Right forelimb (tissue), 1 donor: ENCODE results near the gene PCK1.

Experiments
- DNase-seq: peaks from one replicate; pipeline ENCODE4 v3.0.0-alpha.2; 2018

Gene PCK1

DNA sequence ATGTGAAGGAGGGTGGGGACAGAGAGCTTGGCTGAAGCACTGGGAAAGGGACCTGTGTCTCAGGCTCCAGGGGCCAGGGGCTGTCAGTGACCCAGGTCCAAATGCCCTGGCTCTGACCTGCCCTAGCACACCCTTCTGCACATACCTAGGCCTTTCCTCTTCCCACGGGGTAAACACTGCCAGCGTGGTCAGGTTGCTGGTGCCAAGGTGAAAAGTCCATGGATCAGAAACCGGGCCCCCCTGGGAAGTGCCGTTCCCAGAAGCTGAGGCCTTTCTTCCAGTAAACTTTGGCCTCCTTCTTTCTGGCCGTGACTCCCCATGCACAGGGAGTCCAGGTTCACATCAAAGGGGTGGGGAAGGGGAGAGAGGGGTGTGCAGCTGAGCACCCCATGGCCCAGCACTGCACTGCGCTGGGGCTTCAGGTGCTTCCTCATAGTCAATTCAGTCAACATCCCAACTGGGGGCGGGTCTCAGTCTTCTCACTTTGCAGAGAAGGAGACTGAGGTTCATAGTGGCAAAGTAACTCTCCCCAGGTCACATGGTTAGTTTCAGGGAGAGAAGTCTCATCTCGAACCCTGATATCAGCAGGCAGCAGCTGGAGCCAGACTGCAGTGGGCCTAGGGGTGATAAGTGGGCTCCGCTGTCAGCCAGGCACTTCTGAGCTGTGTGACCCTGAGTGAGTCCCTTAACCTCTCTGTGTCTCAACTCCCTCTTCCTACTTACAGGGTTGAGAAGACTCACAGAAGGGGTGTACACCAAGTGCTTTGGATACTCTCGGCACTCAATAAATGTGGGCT, 17.0 kb downstream of the PCK1 start:
- no peak for DNase-seq

DNA sequence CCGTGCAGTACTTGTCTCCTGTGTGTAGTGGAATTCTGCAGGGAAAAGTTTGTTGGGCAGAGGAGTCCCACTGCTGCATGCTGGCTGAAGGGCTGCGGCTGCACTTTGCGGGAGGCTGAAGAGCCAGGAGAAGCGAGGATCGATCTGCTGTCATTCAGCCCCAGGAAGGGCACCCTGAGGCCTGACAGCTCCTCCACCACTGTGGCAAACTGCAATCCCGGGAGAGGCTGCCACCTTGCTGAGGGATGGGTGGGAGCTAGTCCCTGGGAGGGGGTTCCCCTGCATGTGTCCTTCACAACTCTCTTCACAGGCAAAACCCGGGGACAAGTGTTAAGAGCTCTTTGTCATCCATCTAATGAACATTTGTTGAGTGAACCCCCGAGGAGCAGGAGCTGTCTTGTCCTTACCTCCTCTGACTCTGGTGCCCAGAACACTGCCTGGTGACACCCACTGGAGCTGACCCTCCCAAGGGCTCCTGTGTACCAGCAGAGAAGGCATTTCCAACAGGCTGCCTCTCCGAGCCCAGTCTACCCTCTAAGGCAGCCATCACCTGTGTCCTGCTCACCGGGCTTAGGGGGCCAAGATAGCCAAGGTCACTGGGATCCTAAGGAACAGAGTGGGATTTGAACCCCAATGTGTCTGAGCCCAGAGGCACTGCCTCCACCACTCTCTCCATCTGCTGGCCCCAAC, 17.7 kb downstream of the PCK1 start:
- DNase-seq = no peak

DNA sequence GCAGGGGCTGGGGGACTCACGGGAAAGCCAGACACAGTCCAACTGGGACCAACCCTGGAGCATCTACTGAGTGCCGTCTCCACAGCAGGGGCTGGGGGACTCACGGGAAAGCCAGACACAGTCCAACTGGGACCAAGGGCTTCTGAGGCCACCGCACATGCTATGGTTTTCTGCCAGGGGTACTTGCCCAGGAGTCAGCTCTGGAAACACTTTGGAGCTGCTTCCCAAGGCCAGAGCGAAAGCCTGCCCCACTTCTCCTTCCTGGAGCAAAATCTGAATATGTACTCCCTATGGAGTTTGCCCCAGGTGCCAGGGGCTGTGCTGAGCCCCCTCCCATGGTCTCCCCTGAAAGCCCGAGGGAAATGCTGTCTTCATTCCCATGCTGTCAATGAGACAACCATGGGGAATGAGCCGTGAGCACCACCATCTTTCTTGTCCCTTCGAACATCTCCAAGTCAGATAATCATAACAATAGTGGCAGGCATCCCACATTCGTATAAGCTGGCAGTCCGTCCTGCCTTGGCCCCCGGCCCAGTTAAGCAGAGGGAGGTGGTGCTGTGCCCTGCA, 18.5 kb downstream of the PCK1 start:
- DNase-seq = no peak

DNA sequence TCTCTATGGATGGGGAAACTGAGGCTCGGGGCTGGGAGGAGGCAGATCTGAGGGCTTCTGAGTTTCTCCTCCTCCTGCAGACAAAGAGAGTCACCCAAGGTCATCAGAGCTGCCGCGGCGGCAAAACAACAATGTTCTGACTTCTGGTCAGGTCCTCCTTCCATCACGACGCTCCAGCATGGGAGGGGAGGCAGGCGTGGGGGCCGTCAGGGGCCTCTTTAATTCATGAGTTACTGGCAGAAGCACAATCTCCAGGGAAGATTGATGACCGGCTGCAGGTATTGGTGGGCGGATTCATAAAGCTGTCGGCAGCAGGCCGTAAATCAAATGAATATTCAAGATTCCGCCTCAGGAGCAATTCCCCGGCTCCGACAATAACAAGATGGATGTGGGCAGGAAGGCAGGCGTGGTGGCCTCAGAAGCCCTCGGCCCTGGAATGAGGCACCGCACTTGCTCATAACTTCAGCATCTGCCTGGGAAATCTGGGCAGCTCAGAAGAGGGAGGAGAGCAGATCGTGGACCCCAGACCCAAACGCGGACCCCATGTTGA, 19.1 kb downstream of the PCK1 start:
- no peak for DNase-seq

DNA sequence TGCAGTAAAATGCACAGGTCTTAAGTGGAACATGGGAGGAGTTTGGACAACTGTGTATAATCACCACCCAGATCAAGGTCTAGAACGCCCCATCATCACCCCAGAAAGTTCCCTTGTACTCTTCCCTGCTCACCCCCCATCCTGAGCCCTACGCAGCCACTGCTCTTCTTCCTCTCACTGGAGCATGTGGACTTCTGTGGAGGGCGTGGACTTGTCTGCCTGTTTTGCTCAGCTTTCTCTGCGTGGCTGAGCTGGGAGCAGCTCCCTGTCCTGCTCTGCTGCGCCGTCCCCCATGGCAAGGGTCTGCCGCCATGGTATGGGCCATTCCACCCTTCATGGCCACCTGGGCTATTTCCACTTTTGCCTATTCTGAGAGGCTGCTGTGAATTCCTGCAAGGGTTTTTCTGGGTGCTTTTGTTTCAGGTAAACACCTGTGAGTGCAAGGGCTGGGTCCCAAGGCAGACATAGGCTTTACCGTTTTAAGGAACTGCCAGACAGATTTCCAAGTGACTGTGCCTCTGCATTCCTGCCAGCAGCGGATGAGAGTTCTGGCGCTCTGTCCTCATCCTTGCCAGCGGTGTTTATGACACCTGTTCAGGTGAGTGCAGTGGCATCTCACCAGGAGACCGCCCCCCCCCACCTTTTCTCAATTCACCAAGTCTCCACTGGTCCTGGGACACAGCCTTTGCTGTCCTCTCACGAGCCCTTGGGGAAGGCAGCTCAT, 19.7 kb downstream of the PCK1 start:
- DNase-seq = no peak

DNA sequence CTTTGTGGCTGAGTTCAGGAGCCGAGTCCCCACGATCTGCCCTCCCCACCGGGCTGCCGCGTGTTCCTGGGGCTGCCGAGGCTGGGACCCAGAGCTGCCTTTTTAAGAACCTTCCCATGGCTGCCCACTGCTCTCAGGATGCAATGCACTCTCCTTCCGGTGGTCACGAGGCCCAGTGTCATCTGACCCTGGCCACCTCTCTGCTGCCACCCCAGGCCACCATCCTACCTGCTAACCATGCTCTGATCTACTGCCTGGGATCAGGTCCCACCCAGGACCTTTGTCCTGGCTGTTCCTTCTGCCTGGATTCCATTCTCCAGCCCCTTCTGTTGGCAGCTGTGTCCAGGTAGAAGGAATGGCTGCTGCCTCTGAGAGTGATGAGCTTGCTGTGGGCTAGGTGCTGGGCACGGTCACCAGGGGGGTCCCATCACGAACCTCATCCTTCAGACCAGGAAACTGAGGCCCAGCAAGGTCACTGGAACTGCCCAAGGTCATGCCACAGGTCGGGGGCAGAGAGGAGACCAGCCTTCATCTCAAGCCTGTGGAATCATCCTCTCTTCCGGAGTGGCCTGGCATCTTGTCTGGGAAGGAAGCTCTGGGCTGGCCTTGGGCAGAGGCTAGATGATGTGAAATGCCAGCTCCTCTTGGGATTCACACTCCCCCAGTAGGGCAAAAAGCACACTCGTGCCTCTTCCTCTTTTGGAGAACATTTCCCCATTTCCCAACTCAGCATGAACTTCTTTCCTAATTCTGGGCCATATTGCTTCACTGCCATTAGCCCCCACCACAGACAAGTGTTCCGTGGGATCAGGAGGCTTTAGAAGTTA, 20.5 kb downstream of the PCK1 start:
- no peak for DNase-seq

DNA sequence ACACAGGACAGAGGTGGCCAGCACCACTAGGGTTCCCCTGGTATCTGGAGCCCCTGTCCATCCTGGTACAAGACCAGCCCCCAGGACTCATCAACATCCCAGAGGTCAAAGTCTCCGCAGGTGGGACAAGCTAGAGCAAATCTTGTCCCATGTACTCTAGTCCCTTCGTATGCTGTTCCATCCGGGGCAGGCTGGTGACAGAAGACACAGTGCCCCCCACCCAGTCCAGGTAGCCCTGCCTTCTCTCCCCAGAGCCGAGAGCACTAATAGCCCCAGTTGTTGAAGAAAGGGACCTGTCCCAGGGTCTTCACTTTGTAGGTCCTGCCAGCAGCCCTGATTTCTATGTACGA, 21.1 kb downstream of the PCK1 start:
- DNase-seq = no peak

DNA sequence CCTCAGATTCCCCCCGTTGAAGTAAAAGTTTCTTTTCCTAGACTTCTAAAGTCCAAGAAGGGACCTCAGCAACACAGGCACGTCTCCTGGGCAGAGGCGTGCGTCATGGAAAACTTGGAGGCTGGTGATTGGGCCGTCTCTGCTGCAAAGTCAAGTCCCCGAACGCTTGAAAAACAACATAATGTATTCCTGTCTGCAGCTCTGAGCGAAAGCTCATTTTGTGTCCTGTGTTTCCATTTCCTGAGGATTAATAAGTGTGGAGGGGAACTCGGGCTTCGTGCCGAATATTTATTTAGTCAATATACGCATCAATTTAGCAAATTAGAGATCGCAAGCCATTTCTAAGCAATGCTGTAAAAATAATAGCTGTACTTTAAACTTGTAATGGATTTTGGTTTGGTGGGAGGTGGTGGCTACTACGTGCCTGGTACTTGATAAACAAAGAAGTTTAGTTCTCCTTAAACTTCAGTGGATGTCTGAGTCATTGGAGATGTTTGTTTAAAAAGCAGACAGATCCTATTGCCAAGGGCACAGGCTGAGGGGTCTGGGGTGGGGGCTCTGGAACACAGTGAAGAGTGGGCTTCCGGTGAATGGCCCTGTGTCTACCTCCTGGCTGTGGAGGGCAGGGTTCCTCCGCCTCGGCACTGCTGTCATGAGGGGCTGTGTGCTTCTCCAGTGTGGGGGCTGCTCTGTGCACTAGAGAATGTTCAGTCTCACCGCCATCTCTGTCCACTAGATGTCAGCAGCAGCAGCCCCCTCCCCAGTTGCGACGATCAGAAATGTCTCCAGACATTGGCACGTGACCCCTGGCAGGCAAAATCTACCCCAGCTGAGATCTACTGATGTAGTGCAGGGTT, 21.8 kb downstream of the PCK1 start:
- DNase-seq = peak; percentile 77

DNA sequence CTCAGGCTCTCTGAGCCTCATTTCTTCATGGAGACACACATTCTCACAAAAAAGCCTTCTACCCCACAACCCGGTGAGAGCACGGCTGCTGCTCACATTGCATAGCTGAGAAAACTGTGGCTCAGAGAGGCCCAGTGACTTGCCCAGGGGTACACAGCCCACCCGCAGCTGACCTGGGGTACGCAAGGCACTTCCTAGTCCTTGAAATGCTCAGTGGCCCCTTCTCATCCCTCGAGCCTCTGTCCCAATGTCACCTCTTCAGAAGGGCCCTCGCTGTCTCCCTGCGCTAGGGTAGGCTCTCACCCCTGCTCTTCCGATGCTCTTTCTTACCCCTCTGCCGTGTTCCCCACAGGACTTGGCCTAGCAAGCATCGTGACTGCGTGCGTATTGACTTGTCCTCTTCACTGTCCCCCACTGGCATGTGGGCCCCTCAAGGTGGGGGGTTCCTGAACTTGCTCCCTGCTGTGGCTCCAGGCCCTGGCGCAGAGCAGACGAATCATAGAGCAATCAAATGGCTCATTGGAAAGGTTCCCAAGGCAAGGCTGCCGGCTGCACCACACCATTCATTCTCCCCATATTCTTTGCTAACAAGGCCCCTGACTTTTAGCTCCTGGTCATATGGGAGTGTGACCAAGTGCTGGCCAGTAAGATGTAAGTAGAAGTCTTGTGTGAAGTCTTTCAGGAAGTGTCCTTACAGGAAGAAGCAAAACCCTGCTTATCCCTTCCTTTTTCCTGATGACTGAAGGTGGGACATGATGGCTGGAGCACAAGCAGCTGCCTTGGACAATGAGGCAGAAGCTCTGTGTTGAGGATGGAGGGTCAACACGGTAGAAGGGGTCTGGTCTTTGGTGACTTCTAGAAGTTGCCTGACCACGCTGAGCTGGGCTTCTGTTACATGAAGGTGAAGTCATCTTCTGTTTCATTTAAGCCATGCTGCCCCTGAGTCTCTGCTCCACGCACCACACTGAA, 22.7 kb downstream of the PCK1 start:
- no peak for DNase-seq

DNA sequence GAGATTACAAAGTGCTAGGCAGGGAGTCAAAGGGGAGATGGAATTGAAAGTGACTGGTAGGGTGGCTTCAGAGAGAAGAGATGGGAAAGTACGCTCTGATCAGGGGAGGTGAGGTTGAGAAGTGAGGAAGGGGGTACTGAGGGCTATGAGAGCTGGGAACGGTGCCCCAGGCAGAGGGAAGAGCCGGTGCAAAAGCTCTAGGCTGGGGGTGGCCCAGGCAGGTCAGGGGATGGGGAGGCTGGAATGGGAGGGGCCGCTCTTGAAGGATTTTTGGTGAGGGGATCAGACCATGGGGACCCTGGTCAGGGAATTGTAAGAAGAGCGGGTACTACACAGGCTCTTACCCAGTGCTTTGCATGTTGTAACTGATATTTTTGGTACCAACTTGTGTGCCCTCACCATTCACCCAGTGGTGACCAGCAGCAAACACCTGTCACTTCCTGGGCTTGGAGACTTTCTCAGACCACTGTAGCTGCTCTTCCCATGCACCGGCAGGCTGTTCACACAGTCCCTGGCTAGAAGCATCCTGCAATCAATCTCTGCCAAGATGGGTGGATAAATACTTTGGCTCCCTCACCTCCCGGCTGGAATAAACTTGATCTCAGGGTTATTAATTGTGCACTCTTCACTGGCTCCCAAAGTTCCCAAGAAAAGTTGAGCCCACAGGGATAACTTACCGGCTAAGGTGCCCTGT, 24.0 kb downstream of the PCK1 start:
- DNase-seq = no peak

DNA sequence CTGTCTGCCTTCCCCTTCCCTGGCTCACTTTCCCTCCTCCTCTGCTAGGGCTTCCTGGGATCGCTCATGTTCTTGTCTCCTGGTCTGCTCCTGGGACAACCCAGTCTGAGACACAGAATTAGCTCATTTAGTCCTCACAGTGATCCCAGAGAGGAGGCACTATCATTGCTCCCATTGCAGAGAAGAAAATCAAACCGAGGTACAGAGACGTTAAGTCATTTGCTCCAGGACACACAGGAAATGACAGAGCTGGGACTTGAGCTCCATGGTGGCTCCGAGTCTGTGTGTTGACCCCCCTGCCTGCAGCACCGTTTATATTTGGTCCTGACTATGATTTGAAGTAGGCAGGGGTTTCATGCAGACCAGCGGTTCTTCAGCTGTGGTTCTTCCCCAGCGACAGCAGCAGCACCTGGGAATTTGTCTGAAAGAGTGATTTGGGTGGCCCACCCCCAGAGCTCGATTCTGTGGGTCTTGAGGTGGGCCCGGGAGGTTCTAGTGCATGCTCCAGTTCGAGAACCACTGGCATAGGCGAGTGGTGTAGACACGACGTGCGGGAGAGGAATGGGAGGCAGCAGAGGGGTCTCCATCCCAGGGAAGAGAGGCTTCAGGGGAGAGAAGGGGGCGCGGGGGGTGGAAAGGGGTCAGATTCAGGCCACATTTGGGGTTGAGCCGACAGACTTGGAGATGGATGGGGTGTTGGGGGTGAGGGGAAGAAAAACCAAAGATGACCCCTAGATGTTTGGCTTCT, 24.7 kb downstream of the PCK1 start:
- no peak for DNase-seq

DNA sequence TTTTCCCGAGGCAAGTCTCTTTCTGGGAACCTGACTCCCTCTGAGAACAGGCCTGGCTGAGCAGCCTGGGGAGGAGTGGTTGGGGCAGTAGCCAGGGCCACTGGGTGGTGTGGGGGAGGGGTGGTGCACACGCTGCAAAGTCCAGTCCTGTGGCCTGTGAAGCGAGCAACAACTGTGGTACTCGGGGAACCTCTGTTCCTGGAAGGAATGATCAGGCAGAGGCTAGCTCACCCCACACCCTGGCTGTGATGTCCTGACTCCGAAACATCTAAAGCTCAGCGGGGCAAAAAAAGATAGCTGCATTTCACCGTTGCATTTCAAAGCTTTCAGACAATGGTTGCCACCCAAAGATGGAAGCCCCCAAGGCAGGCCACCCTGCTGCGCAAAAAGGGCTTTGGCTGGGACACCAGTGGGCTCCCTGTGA, 25.5 kb downstream of the PCK1 start:
- no peak for DNase-seq

DNA sequence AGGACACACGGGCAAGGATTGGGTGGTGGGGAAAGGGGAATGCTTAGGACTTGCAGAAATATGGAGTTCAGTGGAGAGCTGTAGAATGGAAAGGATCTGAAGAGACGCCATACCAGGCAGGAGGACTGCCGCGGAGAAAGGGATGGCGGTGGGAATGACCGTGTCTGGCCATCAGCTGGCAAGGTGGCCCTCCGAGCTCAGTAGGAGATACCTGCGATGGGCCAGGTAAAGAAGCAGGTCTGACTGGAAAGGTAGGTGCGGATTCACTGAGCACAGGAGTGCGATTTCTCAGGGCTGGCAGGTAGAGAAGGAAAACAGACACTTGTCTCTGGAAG, 26.0 kb downstream of the PCK1 start:
- no peak for DNase-seq

DNA sequence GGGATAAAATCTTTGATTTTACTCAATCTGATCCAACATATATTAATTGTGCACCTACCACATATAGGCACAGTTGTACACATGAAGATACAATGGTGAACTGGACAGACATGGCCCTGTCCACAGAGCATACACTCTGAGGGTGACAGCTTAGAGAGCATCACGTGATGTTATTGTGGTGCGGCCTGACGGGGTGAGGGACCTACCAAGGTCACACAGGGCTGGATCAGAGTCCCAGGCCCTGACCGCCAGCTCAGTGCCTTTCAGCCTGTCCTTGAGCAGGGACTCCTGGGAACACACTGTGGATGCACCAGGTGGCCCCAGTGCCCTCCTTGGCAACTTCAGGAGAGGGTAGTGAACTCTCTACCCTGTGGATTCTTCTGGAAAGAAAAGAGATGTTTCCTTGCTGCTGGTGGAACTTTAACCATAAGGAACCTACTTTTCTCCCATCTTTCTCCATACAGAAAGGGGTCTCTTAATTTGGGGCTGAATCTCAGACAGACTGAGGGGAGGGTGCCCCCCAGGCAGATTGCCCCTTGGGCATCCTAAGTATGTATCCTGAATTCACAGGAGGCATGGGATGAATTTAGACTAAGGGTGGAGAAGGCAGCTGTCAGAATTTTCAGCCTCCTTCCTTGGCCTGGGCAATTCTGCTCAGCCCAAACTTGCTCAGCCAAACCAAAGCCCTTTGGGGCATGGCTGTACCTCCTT, 26.5 kb downstream of the PCK1 start:
- no peak for DNase-seq

DNA sequence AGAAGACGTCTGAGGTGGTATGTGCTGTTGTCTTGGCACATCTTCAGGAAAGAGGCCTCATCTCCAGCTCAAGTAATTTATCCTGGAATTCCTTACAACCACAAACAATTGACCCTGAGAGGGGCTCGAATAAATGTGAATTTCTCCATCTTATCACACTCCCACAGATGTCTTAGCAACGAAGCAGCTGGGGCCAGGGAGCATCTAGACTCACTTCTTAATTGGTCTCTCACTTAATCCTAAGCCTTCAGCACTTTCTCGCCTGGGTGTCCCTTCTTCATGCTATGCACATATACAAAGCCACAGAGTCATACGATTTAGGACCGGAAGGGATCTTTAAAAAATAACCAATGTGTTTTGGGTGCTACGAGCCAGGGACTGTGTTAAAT, 27.1 kb downstream of the PCK1 start:
- no peak for DNase-seq

DNA sequence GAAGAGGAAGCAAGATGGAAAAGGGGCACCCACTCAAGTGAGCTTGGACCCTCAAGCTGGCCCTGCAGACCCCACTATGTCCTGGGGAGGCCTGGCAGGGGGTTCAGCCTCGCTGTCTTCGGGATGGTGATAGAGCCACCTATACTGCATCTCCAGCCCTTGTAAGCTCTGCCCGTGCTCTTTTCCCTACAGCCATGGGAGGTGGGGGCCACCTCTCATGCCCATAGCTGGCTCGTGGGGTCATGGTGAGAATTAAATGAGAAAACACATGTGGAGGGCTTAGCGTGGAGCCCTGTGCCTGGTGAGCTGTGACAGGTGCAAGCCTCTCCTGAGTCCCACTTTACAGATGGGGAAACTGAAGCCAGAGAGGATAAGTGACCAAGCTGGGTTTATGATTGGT, 27.7 kb downstream of the PCK1 start:
- no peak for DNase-seq

DNA sequence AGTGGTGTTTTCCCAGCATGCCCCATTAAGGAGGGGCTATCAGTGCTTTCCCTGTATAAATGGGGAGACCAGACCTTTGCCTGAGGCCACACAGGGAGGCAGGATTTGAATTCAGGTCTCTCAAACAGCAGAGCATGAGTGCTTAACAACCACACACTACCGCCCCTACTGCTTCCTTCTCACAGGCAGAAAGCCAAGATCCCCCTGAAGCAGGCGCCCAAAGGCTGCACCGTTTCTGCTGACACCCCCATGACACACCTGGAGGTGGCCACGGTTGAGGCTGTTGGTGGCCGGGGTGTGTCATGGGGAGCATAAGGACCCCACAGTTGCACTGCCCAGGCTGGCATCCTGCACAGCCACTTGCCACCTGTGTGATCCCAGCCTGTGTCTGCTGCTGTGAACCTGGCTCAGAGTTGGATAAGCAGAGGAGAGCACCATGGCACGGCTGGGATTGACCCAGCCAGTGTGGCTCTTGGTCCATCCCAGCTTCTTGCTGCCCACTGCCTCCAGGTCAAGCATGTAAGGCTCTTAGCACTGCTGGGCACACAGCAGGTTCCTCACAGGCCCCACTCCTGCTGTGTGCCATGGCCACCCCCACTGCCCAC, 28.3 kb downstream of the PCK1 start:
- no peak for DNase-seq
